ENCODE results near the gene TRIM3.

The TRIM3 gene

GRCh38 chr11:6417907-6418556 lies 55.7 kb downstream of the TRIM3 start:
- TF ChIP-seq, protein P1, sequence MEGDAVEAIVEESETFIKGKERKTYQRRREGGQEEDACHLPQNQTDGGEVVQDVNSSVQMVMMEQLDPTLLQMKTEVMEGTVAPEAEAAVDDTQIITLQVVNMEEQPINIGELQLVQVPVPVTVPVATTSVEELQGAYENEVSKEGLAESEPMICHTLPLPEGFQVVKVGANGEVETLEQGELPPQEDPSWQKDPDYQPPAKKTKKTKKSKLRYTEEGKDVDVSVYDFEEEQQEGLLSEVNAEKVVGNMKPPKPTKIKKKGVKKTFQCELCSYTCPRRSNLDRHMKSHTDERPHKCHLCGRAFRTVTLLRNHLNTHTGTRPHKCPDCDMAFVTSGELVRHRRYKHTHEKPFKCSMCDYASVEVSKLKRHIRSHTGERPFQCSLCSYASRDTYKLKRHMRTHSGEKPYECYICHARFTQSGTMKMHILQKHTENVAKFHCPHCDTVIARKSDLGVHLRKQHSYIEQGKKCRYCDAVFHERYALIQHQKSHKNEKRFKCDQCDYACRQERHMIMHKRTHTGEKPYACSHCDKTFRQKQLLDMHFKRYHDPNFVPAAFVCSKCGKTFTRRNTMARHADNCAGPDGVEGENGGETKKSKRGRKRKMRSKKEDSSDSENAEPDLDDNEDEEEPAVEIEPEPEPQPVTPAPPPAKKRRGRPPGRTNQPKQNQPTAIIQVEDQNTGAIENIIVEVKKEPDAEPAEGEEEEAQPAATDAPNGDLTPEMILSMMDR (IDR thresholded peaks at IDR 0.05; ENCODE audit: low read depth, low read length, missing control alignments), result no peak
- H3K36me3 ChIP-seq (replicated peaks), result no peaks in the 10 kb centered on the region
- DNase-seq, result no peak
- H3K27ac ChIP-seq, result no peak overlapping the region
- in situ Hi-C loops (cut with HindIII; ENCODE audit: low pct_ligation_motif_present, low sequenced_read_pairs), result no loop called here
- H3K4me3 ChIP-seq (ENCODE audit: low read depth, low read length), result peak overlapping the region; percentile 74
- no peaks in the 10 kb centered on the region for H3K27me3 ChIP-seq (replicated peaks)

DNA sequence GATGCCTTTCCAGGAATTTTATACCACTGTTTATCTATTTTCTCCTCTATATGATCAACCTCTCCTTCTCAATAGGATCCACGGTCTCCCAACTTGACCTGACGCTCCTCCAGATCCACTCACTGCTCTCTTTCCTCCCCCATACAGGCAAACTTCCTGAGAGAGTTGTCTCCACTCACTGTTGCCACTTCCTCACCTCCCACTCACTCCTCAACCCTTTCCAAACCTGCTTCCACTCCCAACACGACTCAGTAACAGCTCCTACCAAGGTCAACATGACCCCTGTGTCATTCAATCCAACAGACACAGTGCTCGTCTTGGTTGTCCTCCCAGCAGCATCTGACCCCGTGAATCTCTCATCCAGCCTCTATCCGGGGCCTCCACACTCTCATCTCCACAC lies 57.9 kb downstream of the TRIM3 start:
- no peaks in the 10 kb centered on the region for H3K27me3 ChIP-seq (replicated peaks)
- no peak for DNase-seq
- TF ChIP-seq, protein P1 (IDR thresholded peaks at IDR 0.05; ENCODE audit: low read depth, low read length, missing control alignments), result no peak
- H3K27ac ChIP-seq, result no peak overlapping the region
- in situ Hi-C loops (cut with HindIII; ENCODE audit: low pct_ligation_motif_present, low sequenced_read_pairs), result no loop called here
- no peak overlapping the region for H3K4me3 ChIP-seq (ENCODE audit: low read depth, low read length)
- H3K36me3 ChIP-seq (replicated peaks), result no peaks in the 10 kb centered on the region

DNA sequence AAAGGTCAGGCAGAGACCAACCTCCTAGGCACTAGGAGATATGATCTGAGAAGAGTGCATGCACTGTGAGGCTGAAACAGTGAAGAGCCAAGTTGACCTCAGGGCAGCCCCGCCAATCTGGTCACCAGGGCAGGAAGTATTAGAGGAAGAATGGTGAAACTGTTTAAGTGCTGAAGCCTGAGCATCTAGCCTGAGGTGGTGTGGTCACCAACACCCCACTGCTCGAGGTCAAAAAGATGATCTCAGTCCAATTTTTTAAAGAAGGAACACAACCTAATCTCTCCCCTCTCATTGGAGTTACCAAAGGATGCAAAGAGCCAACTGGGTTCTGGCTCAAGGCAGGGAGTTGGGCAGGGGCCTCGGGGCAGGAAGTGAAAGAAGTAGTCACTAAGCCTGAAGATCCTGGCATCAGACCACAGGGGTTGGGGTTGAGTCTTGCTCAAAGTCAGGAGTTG lies 58.8 kb downstream of the TRIM3 start:
- Histone ChIP-seq H3K36me3 (replicated peaks) (peaks cover 4% of the 10 kb centered on the region), H3K27ac (no peak overlapping the region), H3K4me3 (ENCODE audit: low read depth, low read length) (no peak overlapping the region), H3K27me3 (replicated peaks) (no peaks in the 10 kb centered on the region)
- DNase-seq, result no peak
- in situ Hi-C loops (cut with HindIII; ENCODE audit: low pct_ligation_motif_present, low sequenced_read_pairs), result no loop called here
- TF ChIP-seq, protein P1 (IDR thresholded peaks at IDR 0.05; ENCODE audit: low read depth, low read length, missing control alignments), result no peak

DNA sequence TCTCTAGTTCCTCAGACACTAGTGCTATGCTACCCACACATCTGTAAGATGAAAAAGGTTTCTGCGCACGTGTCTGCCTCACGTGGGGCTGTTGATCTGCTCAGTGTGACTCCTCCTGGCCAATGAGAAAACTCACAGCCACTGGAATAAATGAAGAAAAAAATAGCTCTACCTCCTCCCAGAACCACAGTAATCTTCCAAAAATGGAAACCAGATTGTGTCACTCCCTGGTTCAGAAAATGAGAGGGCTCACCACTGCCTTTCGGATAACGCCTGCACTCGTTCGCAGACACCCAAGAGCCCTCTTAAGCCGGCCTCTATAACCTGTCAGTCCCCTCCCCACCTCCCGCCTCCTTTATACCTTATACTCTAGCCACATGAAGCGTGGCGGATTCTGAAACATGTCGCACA lies 59.9 kb downstream of the TRIM3 start:
- in situ Hi-C loops (cut with HindIII; ENCODE audit: low pct_ligation_motif_present, low sequenced_read_pairs), result no loop called here
- DNase-seq, result no peak
- H3K27me3 ChIP-seq (replicated peaks), result no peaks in the 10 kb centered on the region
- H3K4me3 ChIP-seq (ENCODE audit: low read depth, low read length), result no peak overlapping the region
- TF ChIP-seq, protein P1 (IDR thresholded peaks at IDR 0.05; ENCODE audit: low read depth, low read length, missing control alignments), result no peak
- peaks cover 4% of the 10 kb centered on the region for H3K36me3 ChIP-seq (replicated peaks)
- H3K27ac ChIP-seq, result no peak overlapping the region

- Histone ChIP-seq H3K4me3 (ENCODE audit: low read depth, low read length) (no peak overlapping the region), H3K27me3 (replicated peaks) (no peaks in the 10 kb centered on the region), H3K36me3 (replicated peaks) (peaks cover 4% of the 10 kb centered on the region), H3K27ac (no peak overlapping the region)
- TF ChIP-seq, protein P1 (IDR thresholded peaks at IDR 0.05; ENCODE audit: low read depth, low read length, missing control alignments), result no peak
- in situ Hi-C loops (cut with HindIII; ENCODE audit: low pct_ligation_motif_present, low sequenced_read_pairs), result no loop called here
- no peak for DNase-seq
These were observed 62.1 kb downstream of the TRIM3 start for GRCh38 chr11:6411594-6412031.
